ENCODE measurements around the gene GADD45A. TPM values are rescaled to one million over a fixed set of nuclear protein-coding genes. Genes with fewer than 3 reads are reported as not detected.
"Not testable (repeated sequence)": the region's sequence is repeated elsewhere in the genome, so short reads cannot be mapped to it uniquely, and the experiment has no call there.

Gene GADD45A
- total RNA-seq, 1 donor from 2014 or later, result 28.6 TPM

DNA sequence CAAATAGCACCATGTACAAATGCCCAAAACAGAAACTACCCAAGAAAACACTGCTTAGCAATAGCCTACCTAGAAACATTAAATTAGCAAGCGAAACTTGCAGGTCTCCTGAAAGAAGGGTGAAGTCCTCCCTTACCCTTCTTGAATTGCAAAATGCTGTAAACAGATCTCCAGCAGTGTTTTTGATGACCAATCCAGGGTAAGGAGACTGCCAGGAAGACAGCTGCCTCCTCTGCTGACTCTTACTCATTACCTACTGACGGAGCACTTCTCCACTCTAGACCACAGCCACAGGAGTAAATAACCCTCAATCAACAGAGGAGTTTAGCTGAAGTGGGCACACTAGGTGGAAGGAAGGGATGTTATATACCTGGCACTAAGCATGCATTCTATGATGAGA, 32.2 kb upstream of the GADD45A start:
- peaks cover 24% of the 10 kb centered on the region for H3K27me3 ChIP-seq
- no peaks in the 10 kb centered on the region for H3K79me2 ChIP-seq (ENCODE audit: low read depth)
- H2AFZ ChIP-seq (replicated peaks), result no peak overlapping the region
- H3K36me3 ChIP-seq, result peaks cover 5% of the 10 kb centered on the region
- peaks cover 4% of the 10 kb centered on the region for H3K4me1 ChIP-seq
- H4K20me1 ChIP-seq (ENCODE audit: low read depth), result no peaks in the 10 kb centered on the region
- H3K4me1 Mint-ChIP-seq, result peaks cover 8% of the 10 kb centered on the region
- H3K9ac ChIP-seq, result no peak overlapping the region
- H3K27ac Mint-ChIP-seq, result peak overlapping the region; percentile 24
- H3K9me3 Mint-ChIP-seq, result no peaks in the 10 kb centered on the region
- no peaks in the 10 kb centered on the region for H3K36me3 Mint-ChIP-seq
- no peak overlapping the region for H3K4me3 ChIP-seq
- no peak overlapping the region for H3K4me3 Mint-ChIP-seq
- peaks cover 7% of the 10 kb centered on the region for H3K27me3 Mint-ChIP-seq (ENCODE audit: insufficient read depth, low read depth)
- H3K9me3 ChIP-seq (ENCODE audit: low read depth), result no peaks in the 10 kb centered on the region
- TF ChIP-seq, protein P1, sequence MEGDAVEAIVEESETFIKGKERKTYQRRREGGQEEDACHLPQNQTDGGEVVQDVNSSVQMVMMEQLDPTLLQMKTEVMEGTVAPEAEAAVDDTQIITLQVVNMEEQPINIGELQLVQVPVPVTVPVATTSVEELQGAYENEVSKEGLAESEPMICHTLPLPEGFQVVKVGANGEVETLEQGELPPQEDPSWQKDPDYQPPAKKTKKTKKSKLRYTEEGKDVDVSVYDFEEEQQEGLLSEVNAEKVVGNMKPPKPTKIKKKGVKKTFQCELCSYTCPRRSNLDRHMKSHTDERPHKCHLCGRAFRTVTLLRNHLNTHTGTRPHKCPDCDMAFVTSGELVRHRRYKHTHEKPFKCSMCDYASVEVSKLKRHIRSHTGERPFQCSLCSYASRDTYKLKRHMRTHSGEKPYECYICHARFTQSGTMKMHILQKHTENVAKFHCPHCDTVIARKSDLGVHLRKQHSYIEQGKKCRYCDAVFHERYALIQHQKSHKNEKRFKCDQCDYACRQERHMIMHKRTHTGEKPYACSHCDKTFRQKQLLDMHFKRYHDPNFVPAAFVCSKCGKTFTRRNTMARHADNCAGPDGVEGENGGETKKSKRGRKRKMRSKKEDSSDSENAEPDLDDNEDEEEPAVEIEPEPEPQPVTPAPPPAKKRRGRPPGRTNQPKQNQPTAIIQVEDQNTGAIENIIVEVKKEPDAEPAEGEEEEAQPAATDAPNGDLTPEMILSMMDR (IDR thresholded peaks at IDR 0.05), result no peak
- TF ChIP-seq EZH2phosphoT487 (IDR thresholded peaks at IDR 0.05), result no peak
- no peak overlapping the region for H3K4me2 ChIP-seq
- peaks cover 2% of the 10 kb centered on the region for H3F3A ChIP-seq (ENCODE audit: low read depth)
- no peak overlapping the region for H3K27ac ChIP-seq
- no peak for DNase-seq (ENCODE audit: low spot score)

DNA sequence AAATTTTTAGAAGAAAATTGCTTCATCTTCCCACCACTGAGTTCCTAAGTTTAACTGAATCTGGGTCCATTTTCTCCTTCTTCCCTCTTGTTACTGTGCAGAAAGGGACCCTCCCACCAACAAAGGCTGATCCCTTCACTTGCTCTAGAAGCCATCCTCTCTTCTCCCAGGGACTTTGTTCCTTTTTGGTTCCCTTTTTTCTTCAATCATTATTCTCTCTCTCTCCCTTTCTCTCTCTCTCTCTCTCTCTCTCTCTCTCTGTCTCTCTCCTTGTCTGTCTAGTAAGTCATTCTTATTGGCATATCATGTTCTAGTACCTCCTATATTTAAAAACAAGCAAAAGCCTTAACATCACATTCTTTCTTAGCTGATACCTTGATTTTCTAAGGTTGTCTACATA, 31.7 kb upstream of the GADD45A start:
- peaks cover 7% of the 10 kb centered on the region for H3K27me3 Mint-ChIP-seq (ENCODE audit: insufficient read depth, low read depth)
- Histone ChIP-seq H3K9me3 (ENCODE audit: low read depth) (no peaks in the 10 kb centered on the region), H3K4me3 (no peak overlapping the region), H3K27ac (no peak overlapping the region), H3K36me3 (peaks cover 5% of the 10 kb centered on the region), H2AFZ (replicated peaks) (no peak overlapping the region), H3F3A (ENCODE audit: low read depth) (no peaks in the 10 kb centered on the region), H3K79me2 (ENCODE audit: low read depth) (no peaks in the 10 kb centered on the region), H4K20me1 (ENCODE audit: low read depth) (no peaks in the 10 kb centered on the region), H3K4me2 (no peak overlapping the region), H3K4me1 (peaks cover 3% of the 10 kb centered on the region), H3K27me3 (peaks cover 19% of the 10 kb centered on the region), H3K9ac (no peak overlapping the region)
- DNase-seq (ENCODE audit: low spot score), result no peak
- no peak overlapping the region for H3K4me3 Mint-ChIP-seq
- no peaks in the 10 kb centered on the region for H3K36me3 Mint-ChIP-seq
- peaks cover 8% of the 10 kb centered on the region for H3K4me1 Mint-ChIP-seq
- no peak for TF ChIP-seq EZH2 (IDR thresholded peaks at IDR 0.05)
- TF ChIP-seq, protein P1 (IDR thresholded peaks at IDR 0.05), result no peak
- no peak for TF ChIP-seq EZH2phosphoT487 (IDR thresholded peaks at IDR 0.05)
- H3K27ac Mint-ChIP-seq, result no peak overlapping the region
- H3K9me3 Mint-ChIP-seq, result no peaks in the 10 kb centered on the region

DNA sequence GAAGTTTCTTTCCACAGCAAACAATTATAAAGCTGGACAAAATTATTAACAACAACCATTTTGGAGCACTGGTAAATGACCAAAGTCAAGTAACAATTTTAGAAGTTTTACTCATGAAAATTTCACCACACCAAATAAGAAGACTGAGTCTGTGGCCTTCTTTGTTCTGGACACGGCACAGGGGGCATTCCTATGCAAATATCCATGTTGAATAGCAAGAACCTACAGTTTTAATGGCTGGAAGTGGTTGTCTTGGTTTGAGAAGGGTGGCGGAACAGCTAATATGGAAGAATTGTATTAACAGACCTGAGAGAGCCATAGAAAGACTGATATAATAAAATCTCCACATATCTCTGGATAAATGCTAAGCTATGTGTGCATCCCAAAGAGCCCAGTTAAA, 29.4 kb upstream of the GADD45A start:
- Mint-ChIP-seq H3K9me3 (no peaks in the 10 kb centered on the region), H3K4me3 (no peak overlapping the region)

DNA sequence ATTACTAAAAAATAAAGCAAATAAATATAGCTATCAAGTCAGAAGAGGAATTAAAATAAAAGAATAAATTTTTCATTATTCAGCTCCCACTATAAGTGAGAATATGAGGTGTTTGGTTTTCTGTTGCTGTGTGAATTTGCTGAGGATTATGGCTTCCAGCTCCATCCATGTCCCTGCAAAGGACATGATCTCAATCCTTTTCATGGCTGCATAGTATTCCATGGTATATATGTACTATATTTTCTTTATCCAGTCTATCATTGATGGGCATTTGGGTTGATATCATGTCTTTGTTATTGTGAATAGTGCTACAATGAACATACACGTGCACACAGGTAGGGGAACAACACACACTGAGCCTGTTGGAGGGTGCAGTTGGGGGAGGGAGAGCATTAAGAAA, 27.8 kb upstream of the GADD45A start:
- not testable (repeated sequence) for H3F3A ChIP-seq (ENCODE audit: low read depth); H4K20me1 ChIP-seq (ENCODE audit: low read depth); H3K27me3 ChIP-seq; H3K9ac ChIP-seq; H3K36me3 Mint-ChIP-seq; H3K4me3 Mint-ChIP-seq; H2AFZ ChIP-seq (replicated peaks); DNase-seq (ENCODE audit: low spot score); H3K36me3 ChIP-seq; H3K4me2 ChIP-seq; H3K27me3 Mint-ChIP-seq (ENCODE audit: insufficient read depth, low read depth); H3K27ac Mint-ChIP-seq; H3K27ac ChIP-seq; H3K9me3 Mint-ChIP-seq; H3K4me3 ChIP-seq; H3K79me2 ChIP-seq (ENCODE audit: low read depth); H3K9me3 ChIP-seq (ENCODE audit: low read depth); H3K4me1 Mint-ChIP-seq; H3K4me1 ChIP-seq

More for the DNA sequence above, 29.4 kb upstream of the GADD45A start:
- Histone ChIP-seq H3K4me2 (no peak overlapping the region), H3K27ac (no peak overlapping the region), H3K9ac (no peak overlapping the region), H3F3A (ENCODE audit: low read depth) (no peaks in the 10 kb centered on the region), H2AFZ (replicated peaks) (peak overlapping the region; percentile 26), H4K20me1 (ENCODE audit: low read depth) (no peaks in the 10 kb centered on the region), H3K27me3 (no peaks in the 10 kb centered on the region), H3K36me3 (peaks cover 5% of the 10 kb centered on the region), H3K4me1 (peaks cover 3% of the 10 kb centered on the region), H3K79me2 (ENCODE audit: low read depth) (no peaks in the 10 kb centered on the region), H3K4me3 (no peak overlapping the region), H3K9me3 (ENCODE audit: low read depth) (no peaks in the 10 kb centered on the region)
- no peaks in the 10 kb centered on the region for H3K36me3 Mint-ChIP-seq
- H3K4me1 Mint-ChIP-seq, result peaks cover 8% of the 10 kb centered on the region
- H3K27ac Mint-ChIP-seq, result no peak overlapping the region
- H3K27me3 Mint-ChIP-seq (ENCODE audit: insufficient read depth, low read depth), result peaks cover 6% of the 10 kb centered on the region
- TF ChIP-seq, protein P1 (IDR thresholded peaks at IDR 0.05), result no peak
- TF ChIP-seq EZH2 (IDR thresholded peaks at IDR 0.05), result no peak
- TF ChIP-seq EZH2phosphoT487 (IDR thresholded peaks at IDR 0.05), result no peak
- DNase-seq (ENCODE audit: low spot score), result no peak
